Brain microvascular endothelial cell (primary cell): Measurements from ENCODE around the gene MCTP2.
"Not testable (repeated sequence)": the region's sequence is repeated elsewhere in the genome, so short reads cannot be mapped to it uniquely, and the experiment has no call there.

Experiments used
- DNase-seq: peaks from one replicate; pipeline ENCODE4 v3.0.0-alpha.2; 2020
- H3K27ac ChIP-seq: fragments of 250-450 bp; sonication (Bioruptor Pico); 2 replicates; pipeline ENCODE4 v1.5.1; 2020; ENCODE audit warnings: mild to moderate bottlenecking, moderate library complexity
- H3K27me3 ChIP-seq: fragments of 250-450 bp; sonication (Bioruptor Pico); replicated peaks from 2 replicates; pipeline ENCODE4 v1.5.1; 2020; ENCODE audit warnings: mild to moderate bottlenecking
- H3K36me3 ChIP-seq: fragments of 250-450 bp; sonication (Bioruptor Pico); replicated peaks from 2 replicates; pipeline ENCODE4 v1.5.1; 2020; ENCODE audit warnings: mild to moderate bottlenecking
- H3K4me3 ChIP-seq: 2 replicates; pipeline ENCODE4 v1.5.1; 2011; ENCODE audit warnings: low read depth, mild to moderate bottlenecking, control low read depth, low read length, moderate library complexity
- in situ Hi-C: cut with HindIII; loops from 2 replicates; pipeline ENCODE4 v1.10.0; 2017; ENCODE audit warnings: low sequenced_read_pairs, low pct_ligation_motif_present
- TF ChIP-seq, protein P1 (sequence below): IDR thresholded peaks from 2 replicates; pipeline ENCODE4 v1.5.1; 2011; ENCODE audit warnings: low read depth, mild to moderate bottlenecking, moderate library complexity, low read length, control low read depth, inconsistent platforms; ENCODE audit errors: missing control alignments

The MCTP2 gene

DNA sequence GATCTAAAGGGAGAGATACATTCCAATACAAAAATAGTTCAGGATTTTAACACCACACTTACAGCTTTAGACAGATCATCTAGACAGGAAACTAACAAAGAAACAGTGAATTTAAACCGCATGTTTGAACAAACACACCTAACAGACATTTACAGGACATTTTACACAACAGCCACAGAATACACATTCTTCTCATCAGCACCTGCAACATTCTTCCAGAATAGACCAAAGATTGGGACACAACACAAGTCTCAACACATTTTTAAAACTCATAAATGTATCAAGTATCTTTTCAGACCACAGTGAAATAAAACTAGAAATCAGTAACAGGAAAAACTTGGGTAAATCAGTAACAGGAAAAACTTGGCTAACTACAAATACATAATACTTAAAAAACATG, 256.3 kb downstream of the MCTP2 start:
- Histone ChIP-seq H3K36me3 (no peaks in the 10 kb centered on the region), H3K4me3 (no peak overlapping the region), H3K27ac (no peak overlapping the region), H3K27me3 (no peaks in the 10 kb centered on the region)
- no peak for DNase-seq
- in situ Hi-C loops: no loop called here
- TF ChIP-seq, protein P1, sequence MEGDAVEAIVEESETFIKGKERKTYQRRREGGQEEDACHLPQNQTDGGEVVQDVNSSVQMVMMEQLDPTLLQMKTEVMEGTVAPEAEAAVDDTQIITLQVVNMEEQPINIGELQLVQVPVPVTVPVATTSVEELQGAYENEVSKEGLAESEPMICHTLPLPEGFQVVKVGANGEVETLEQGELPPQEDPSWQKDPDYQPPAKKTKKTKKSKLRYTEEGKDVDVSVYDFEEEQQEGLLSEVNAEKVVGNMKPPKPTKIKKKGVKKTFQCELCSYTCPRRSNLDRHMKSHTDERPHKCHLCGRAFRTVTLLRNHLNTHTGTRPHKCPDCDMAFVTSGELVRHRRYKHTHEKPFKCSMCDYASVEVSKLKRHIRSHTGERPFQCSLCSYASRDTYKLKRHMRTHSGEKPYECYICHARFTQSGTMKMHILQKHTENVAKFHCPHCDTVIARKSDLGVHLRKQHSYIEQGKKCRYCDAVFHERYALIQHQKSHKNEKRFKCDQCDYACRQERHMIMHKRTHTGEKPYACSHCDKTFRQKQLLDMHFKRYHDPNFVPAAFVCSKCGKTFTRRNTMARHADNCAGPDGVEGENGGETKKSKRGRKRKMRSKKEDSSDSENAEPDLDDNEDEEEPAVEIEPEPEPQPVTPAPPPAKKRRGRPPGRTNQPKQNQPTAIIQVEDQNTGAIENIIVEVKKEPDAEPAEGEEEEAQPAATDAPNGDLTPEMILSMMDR: no peak

- no peaks in the 10 kb centered on the region for H3K27me3 ChIP-seq
- no peak overlapping the region for H3K4me3 ChIP-seq
- no peak overlapping the region for H3K27ac ChIP-seq
- in situ Hi-C loops: no loop called here
- no peak for DNase-seq
- no peaks in the 10 kb centered on the region for H3K36me3 ChIP-seq
- TF ChIP-seq, protein P1: no peak
These were observed 261.8 kb downstream of the MCTP2 start for GRCh38 chr15:94493176-94493575.

DNA sequence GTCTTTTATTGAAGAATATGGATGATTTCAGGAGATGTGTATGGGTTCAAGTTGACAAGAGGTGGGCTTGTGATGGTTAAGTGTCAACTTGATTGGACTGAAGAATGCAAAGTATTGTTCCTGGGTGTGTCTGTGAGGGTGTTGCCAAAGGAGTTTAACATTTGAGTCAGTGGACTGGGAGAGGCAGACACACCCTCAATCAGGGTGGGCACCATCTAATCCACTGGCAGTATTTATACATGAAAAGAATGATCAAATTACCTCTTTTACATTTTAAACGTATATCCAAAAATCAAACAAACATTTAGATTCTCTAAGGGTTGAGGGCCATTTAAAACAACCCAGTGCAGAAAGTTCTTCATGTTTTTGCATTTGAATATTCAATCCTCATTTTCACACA, 262.2 kb downstream of the MCTP2 start:
- DNase-seq, H3K27me3 ChIP-seq, in situ Hi-C loops, H3K27ac ChIP-seq, H3K4me3 ChIP-seq, H3K36me3 ChIP-seq: not testable (repeated sequence)

DNA sequence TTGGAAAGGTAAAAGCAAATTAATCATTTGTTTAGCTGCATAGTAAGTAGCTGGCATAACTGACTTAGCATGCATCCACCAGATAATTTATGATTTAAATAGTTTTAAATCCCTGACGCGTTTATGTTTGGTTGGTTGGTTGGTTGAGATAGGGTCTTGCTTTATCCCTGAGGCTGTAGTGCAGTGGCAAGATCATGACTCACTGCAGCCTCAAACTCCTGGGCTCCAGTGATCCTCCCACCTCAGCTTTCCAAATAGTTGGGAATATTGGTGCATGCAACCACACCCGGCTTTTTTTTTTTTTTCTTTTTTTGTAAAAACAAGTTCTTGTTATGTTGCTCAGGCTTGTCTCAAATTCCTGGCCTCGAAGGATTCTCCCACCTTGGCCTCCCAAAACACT, 263.4 kb downstream of the MCTP2 start:
- no peak for DNase-seq
- Histone ChIP-seq H3K27ac (no peak overlapping the region), H3K27me3 (no peaks in the 10 kb centered on the region), H3K36me3 (no peaks in the 10 kb centered on the region), H3K4me3 (no peak overlapping the region)
- TF ChIP-seq, protein P1: no peak
- in situ Hi-C loops: no loop called here

GRCh38 chr15:94503293-94503692, 271.9 kb downstream of the MCTP2 start:
- no peak overlapping the region for H3K4me3 ChIP-seq
- H3K27me3 ChIP-seq: no peaks in the 10 kb centered on the region
- in situ Hi-C loops: no loop called here
- TF ChIP-seq, protein P1: no peak
- H3K36me3 ChIP-seq: no peaks in the 10 kb centered on the region
- H3K27ac ChIP-seq: no peak overlapping the region
- no peak for DNase-seq

GRCh38 chr15:94509259-94509658, 277.9 kb downstream of the MCTP2 start:
- H3K36me3 ChIP-seq: no peaks in the 10 kb centered on the region
- DNase-seq: no peak
- H3K27me3 ChIP-seq: no peaks in the 10 kb centered on the region
- H3K4me3 ChIP-seq: no peak overlapping the region
- TF ChIP-seq, protein P1: no peak
- in situ Hi-C loops: no loop called here
- H3K27ac ChIP-seq: no peak overlapping the region
